GM21786 (cell line): ENCODE data around the gene ASPDH.

Source experiments
- ATAC-seq: cut with Tn5 transposase; IDR thresholded peaks from one replicate; pipeline ENCODE4 v1.9.1; 2021; ENCODE audit not compliant: unreplicated experiment

ASPDH gene

DNA sequence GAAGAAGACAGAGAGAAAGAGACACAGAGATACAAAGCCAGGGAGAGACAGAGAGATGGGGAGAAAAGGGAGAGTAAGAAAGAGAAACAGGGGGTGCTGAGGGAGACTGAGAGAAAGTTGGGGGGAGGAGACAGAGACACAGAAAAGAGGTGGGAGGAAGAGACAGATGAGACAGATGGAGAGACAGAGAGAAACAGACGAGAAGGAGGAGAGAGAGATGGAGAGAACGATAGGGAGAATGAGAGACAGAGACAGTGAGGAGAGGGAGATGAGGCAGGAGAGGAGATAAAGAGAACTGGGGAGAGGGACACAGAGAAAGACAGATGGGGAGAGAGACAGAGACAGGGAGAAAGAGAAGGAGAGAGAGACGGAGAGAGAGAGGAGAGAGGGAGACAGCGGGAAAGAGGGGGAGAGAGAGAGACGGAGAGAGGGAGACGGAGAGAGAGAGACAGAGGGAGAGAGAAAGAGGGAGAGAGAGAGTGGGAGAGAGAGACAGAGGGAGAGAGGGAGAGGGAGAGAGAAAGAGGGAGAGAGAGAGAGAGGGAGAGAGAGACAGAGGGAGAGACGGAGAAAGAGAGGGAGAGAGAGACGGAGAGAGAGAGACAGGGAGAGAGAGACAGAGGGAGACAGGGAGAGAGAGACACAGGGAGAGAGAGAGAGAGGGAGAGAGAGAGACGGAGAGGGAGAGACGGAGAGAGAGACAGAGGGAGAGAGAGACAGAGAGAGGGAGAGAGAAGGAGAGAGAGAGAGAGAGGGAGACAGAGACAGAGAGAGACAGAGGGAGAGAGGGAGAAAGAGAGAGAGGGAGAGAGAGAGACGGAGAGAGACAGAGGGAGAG lies 15.3 kb downstream of the ASPDH start:
- ATAC-seq = no peak

DNA sequence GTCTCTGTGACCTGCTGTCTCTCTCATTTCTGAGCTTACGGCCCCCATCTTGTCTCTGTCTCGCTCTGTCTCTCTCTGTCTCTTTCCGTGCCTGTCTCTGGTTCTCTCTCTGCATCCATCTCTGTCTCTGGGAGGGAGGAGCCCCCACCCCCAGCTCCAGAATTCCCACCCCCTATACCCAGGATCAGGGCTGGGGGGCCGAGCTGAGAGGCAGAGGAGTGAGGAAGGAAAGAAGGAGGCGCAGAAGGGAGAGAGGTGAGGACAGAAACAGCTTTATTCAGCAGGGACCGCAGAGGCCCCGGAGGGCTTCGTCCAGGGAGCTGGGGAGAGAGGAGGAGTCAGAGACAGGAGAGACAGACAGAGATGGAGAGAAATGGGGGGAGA lies 16.7 kb downstream of the ASPDH start:
- no peak for ATAC-seq

DNA sequence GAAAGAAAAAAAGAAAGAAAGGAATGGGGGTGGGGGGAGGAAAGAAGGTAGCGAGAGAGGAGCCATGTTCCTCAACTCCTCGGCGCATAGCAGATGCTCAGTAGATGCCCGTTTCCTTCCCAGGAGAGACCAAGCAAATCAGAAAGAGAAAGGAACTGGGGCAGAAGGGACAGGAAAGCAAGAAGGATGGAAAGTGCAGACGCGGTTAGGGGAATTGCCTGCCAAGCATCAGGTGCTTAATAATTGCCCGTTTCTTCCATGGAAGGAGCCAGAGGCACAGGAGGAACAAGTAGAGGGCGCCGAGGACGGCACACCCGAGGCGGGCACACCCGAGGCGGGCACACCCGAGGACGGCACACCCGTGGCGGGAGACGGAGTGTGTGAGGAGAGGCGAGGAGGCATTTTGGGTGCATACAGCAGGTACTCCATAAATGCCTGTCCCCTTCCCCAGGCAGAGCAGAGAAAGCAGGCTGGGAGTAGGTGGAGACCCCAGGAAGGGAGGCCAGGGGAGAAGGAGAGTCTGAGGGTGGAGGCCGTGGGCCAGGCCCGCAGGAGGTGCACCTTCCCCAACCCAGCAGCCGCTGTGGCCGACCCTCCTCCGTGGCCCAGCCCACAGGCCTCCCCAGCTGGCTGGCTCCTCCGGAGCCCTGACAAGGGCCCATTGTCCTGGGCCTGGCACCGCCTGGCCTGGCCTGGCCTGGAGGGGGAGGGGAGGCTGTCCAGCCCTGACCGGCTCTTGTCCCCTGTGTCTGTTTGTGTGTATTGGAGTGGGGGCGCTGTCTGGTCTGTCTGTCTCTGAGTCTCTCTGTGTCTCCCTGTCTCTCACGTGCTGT lies 17.3 kb downstream of the ASPDH start:
- ATAC-seq = no peak

DNA sequence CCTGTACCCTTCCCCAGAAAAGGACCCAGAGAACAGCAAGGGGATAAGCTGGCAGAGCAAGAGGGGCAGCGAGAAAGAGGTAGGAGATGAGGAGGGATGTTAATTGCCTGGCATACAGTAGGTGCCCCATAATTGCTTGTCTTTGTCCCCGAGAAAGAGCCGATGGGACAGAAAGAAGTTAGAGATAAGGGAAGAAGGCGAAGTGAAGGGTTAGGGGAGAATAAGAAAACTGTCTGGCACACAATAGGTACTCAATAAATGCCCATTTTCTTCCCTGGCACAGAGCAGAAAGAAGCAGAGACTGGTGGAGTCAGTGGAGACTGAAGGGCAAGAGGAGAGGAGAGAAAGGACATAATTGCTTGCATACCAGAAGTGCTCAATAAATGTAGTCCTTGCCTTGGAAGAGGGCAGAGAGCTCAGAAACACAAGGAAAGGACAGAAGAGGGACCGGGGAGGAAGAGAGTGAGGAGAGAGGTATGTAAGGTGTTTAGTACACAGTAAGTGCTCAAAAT lies 18.6 kb downstream of the ASPDH start:
- no peak for ATAC-seq

DNA sequence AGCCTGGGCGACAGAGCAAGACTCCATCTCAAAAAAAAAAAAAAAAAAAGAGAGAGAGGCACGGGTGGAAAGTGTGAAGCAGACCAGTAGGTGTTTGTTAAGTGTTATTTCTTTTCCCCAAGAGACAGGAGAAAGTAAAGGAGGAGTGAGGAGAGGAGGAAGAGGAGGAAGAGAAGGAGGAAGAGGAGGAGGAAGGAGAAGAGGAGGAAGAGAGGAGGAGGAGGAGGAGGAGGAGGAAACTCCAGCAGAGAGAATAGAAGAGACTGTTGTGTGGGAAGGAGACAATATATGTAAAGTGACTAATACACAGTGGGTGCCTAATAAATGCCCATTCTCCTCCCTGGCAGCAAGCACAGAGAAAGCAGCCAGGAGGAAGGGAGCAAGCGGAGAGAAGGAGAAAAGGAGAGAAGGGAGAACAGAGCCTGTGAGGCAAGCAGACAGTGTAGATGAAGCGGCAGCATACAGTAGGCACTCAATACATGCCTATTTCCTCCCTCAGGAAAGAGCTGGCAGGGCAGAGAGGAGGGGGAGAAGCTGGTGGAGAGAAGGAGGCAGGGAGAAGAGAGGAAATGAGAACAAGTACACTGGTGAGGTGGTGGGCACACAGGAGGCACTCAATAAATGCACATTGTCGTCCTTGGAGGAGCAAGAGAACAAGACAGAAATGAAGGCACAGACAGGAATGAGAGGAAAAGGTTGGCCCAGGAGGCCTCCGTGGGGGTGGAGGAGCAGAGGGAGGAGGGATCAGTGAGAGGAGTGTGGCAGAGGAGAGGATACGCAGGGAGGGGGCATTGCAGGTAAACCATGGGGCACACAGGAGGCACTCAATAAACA lies 19.3 kb downstream of the ASPDH start:
- ATAC-seq = no peak

DNA sequence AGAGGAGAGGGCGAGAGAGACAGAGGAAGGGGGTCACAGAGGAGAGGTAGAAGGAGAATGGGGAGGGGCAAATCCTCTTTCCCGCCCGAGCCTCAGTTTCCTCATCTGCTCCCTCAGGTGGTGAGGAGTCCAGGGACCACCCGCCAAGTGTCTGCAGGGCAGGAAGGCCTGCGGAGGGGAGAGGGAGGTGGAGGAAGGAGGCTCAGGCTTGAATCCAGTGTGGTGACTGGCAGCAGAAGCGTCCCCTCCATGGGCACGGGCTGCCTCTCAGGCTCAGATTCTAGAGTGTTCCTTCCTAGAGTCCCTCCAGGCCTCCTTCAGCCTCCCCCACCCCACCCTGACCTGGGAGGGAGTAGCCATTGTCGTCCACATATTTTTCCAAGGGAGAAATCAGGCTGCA lies 20.5 kb downstream of the ASPDH start:
- ATAC-seq = no peak

DNA sequence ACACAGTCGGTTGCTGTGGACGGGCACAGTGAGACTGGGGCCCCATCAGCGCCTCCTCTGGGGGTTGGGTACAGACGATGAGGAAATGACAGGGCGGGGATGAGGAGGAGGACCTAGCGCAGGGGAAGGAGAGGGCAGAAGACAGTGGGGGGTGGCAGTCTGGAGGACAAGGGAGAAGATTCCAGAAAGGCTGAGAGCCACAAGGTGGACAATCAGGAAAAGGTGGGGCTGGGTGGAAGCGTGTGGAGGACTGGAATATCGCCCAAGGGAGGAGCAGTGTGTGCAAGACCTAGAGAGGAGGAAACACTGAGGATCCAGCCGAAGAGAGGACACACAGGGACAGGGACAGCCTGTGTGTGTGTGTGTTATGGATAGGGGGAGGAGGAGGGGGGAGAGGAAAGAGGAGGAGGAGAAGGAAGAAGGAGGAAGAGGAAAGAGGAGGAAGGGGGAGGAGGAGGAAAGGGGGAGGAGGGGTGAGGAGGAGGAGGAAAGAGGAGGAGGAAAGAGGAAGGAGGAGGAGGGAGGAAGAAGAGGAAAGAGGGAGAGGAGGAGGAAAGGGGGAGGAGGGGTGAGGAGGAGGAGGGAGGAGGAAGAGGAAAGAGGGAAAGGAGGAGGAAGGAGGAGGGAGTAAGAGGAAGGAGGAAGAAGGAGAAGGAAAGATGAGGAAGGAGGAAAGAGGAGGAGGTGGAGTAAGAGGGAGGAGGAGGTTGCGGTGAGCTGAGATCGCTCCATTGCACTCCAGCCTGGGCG lies 21.2 kb downstream of the ASPDH start:
- ATAC-seq = no peak

DNA sequence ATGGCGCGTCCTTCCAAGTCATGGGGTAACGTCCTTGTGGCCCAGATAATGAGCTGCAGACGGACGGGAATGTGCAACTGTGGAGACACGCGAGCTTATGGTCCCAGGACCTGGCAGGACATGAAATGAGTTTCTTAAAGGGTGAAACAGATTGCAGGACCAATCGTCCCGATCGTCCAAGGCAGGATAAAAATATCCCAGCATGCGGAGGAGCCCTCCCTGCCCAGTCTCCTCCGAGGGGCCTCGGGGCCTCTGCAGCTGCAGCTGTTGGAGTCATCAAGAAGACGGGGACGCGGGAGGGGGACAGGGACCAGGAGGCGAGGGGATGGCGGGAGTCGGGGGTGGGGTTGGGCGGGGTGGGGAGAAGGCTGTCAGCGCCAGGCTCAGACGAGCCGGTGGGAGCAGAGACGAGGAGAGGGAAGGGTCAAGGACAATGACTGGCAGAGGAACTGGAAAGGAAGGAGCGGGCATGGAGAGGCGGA lies 22.7 kb downstream of the ASPDH start:
- ATAC-seq = no peak

DNA sequence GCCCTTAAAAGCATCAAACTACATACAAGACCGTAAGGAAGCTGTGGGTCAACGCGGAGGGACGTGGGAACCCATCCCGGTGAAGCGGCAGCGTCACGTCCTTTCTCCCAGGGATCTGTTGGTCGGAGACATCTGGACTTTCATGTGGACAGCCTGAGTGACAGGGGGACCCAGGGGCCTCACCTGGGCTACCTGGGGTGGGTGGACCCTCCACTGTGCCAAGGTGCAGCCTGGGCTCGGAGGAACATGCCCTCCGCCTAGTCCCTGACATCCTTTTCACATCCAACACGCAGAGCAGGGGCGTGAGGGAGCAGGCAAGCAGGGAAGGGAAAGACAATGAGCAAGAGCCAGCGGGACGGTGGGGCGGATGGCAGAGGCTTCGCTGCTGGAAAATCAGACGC lies 23.3 kb downstream of the ASPDH start:
- ATAC-seq = no peak

DNA sequence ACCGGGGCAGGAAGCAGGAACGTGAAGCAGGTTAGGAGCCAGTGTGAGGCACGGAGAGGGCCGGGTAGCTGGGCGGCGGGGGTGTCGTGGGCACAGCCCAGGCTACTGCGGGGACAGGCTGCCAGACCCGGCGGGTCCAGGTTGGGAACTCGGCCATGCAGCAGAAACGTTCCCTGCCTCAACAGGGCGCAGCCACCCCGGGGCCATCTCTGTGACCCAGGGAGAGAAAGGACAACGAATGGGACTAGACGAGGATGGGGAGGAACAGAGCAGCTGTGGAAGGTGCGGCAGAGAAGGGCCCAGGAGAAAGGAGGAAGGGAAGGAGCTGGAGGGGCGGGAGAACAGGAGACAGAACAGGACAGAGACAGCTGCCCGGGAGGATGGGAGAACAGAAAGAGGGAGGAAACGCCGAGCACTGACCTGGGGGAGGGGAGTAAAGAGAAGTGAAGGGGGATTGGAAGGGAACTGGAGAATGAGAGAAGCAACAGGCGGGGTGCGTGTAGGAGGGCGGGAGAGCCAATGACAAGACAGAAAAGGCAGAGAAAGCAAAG lies 24.2 kb downstream of the ASPDH start:
- no peak for ATAC-seq

DNA sequence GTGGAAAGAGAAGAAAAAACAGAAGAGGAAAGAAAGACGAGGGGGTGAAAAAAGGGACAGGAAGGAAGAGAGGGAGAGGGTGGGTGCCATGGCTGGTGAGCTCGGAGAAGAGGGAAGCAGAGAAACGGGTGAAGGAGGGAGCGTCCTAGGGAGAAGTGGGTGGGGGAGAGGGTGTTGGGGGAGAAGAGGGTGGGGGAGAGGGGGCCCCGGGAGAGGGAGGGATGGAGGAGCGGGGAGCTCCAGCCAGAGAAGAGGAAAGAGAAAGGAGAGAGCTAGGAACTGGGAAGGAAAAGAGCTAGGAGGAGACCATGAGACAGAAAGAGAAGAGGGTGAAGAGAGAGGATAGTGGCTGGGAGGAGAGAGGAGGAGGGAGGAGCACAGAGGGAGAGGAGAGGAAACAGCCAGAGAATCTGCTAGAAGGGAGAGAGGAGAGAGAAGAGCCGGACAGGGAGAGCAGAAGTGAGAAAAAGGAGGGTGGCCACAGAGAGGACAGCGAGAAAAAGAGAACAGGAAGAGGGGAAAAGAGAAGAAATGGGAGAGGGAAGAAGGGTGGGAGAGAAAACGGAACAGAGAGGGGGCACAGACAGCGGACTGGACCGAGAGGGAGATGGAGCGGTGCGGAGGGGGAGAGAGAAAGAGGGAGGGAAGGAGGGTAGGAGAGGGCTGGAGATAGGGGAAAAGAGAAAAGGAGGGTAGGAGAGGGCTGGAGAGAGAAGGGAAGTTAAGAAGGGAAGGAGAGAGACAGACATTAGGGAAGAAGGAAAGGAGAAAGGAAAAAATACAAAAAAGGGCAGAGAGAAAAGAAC lies 25.1 kb downstream of the ASPDH start:
- ATAC-seq = no peak

DNA sequence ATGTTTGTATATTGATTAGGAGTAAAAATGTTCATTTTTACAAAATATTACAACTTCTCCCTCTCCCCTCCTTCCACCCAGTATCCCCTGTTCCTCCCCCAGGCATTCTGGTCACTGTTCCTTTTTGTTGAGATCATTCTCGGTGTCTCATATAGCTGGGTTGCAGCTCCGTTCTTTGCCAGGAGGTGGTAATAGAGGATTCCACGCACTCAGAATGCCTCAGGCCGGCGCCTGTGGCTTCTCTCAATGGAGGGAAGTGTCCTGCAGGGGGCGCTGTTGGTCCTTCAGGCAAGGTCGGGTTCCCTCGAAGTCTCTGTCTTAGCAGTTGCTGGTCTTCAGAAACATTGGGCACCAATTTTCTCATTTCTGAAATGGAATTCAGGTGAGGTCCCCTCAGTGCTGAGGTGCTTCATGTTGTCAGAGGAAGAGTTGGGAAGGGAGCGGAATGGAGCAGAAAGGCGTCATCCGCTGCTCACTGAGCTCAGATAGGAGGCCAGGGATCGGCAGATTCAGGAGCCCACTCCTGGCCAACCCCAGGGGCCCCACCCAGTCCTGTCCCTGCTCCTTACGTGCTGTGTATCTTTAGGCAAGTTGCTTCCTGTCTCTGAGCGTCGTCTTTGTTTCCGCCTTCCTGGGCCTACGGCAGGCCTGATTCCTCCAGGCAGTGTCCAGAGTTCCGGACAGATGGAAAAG lies 26.7 kb downstream of the ASPDH start:
- no peak for ATAC-seq

DNA sequence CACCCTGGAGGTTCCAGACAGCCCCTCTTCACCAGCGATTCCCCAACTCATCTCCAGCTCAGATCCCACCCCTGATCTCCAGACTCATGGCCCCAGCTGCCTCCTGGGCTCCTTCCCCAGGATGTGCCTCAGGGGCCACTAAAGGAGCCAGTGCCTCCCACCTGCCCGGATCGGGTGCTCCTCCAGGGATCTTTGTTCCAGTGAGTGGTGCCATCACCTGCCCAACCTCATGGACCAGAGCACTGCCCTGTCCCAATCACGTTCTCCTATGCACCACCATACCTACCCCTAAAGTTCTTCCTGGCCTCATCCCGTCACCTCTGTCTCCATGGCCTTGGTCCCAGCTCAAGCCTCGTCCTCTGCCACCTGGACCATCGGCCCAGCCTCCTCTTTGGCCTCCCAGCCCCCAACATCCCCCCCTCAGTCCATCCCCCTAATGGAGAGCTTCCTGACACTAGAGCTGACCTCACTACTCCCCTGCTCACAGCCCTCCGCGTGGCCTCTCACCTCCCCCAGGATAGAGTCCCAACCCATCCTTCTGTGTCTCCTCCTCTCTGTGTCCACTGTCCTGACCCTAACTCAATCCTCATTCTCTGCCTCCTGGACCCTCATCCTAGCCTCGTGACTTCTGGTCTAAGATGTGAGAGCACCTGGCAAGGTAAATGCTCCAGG lies 28.3 kb downstream of the ASPDH start:
- no peak for ATAC-seq

DNA sequence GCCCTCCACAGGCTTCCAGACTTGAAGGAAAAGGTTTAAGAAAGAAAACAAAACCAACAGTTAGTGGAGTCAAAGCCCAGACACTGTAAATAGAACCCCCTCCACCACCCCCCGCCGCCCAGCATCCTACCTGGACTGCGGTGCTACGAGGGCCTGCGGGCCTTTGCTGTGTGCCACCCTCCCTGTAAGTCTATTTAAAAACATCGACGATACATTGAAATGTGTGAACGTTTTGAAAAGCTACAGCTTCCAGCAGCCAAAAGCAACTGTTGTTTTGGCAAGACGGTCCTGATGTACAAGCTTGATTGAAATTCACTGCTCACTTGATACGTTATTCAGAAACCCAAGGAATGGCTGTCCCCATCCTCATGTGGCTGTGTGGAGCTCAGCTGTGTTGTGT lies 30.8 kb downstream of the ASPDH start:
- ATAC-seq = no peak

DNA sequence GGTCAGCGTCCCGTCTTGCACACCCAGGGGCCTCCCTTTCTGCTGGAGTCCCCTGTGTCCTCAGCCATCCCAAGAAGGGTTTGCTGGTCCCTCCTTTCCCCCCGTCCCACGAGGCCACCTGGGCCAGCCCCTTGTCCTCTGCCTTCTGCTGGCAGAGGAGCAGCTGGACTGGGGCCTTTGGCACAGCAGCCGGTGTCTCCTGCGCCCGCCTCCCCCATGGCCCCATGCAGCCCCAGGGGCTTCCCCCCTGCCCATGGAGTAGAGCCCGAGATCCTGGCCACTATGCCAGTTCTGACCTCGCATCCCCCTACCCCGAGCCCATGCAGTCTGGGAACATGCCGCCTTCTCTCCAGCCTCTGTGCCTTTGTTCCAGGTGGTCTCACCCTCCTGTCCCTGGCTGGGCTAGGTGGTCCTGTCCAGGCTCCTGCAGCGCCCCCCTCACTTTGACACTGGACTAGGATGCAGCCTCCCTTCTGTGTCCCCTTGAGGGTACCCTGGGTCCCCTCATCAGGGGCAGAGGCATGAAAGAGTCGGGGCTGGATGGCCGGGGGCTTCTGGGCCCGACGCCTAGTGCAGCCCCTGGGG lies 31.4 kb downstream of the ASPDH start:
- ATAC-seq = no peak

DNA sequence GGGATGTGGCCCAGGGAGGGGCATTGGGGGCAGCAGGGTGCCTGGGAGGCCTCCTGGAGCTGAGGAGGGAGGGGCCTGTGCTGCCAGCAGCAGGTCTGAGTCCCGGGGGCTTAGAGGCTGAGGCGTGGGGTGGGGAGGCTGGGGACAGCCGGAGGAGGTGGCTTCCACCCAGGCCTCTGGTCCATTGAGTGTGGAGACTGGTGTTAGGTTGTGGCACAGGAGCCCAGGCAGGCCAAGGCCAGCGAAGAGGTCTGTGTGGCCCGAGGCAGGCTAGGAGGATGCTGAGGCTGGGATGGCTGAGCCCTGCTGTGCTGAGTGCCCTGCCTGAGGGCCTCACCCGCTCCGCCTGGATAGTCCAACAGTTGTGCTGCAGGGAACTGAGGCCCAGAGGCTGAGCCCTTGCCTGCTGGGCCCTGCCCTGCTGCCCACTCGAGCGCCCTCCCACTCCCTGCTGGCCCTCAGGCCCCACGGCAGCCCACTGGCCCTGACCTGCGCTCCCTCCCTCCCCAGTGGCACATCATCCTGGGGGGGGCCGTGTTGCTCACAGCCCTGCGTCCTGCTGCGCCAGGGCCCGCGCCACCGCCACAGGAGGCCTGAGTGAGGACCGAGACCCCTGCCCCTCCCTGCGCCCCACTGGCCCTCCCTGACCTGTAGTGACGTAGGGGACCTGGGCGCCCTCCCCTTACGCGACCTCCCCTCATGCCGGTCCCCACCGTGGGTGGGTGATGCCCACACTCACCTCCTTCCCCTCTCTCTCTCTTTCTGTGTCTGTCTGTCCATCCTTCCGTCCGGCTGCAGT lies 32.2 kb downstream of the ASPDH start:
- ATAC-seq = no peak
